HG03095 (cell line): ENCODE data around the gene U2AF2.
A peak's percentile ranks its signal among the peaks of the same experiment; 100 is the strongest.

Experiments
- ATAC-seq: cut with Tn5 transposase; IDR thresholded peaks from one replicate; pipeline ENCODE4 v1.9.1; 2021; ENCODE audit warnings: moderate library complexity; ENCODE audit not compliant: unreplicated experiment

U2AF2 gene

DNA sequence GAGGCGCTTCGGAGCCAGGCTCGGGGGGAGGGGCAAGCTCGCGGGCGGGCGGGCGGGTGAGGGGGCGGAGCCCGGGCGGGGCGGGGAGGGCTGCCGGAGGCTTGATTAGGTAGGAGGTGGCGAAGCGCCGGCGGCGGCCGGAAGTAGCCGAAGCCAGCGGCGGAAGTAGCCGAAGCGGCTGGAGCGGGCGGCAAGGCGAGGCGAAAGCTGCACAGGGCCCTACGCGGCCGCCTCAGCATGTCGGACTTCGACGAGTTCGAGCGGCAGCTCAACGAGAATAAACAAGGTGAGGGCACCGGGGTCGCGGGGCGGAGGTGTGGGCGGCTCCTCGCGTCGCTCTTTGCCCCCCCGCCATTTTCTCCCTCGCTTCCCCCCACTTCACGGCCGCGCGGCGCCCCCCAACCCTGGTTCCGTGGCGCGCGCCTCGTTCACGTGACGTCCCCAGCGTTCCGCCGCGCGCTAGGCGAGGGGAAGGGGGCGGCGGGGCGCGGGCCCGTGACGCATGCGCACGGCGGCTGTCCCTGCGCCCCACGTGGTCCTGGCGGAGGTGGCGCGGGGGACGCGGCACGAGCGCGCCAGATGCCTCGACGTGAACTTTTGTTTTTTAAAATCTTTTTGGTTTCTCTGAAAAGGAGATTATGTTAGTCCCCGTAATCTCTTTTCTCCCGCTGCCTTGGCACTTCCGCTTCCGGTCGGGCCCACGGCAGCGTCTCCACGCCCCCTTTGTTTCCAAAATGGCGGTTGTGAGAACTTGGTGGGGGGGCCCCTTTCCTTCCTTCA lies at the start of gene U2AF2:
Gene U2AF2, plus strand, starts transcription at position 168 of the 780 bp plus-strand sequence. Its CDS starts 70 bp downstream, at position 238.
- ATAC-seq: peak; percentile 28

DNA sequence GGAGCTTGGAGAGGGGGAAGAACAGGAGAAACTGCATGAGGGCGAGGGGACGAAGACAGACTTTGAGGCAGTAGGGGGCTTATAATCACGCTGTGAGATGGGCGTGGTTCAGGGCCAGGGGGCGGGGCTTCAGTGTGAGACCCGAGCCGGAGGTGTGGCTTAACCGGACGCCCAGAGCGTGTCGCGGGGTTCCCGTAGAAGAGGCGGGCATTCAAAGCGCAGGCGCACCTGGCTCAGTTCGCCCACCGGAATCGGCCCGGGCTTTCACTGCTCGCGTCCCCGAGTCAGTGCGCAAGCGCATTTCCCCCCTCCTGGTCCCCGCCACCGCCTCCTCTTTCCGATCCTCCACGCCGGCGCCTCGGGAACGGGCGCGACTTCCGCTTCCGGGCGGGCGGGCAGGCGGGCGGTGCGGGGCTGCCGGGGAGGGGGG lies 49.6 kb upstream of the U2AF2 start:
- ATAC-seq: peak; percentile 45

DNA sequence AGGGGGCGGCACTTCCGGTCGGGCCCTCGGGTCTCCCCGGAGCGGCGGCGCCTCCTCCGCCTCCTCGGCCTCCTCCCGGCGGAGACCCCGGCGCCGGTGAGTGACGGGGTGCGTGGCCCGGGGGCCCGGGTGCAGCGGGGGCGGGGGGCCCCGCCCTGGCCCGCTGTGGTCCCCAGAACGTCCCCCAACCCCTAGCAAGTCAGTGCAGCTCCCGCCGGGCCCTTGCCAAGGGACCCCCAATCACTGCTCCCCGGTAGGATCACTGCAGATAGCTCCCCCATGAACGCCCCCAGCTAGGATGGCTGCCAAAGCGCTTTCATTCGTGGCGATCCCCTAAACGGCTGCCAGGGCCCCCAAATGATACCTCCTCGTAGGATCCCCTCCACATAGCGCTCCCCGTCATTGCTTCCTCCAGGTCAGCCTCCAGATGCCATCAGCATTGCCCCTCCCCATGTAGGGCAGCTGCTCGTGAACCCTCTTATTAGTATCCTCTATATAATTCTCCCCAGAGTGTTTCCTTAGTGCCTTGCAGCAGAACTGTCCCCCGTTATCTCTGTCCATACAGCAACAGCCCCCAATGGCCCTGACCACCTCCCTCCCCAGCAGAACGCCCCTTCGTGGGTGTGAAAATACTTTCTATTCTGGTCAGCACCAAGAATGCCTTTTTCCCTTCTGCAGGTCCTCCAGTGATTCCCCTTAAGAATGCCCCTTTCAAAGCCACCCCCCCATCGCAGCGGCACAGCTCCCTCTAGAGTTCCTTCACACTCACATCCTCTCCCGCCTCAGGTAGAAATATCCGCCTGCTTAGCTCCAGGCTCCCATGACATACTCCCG lies 49.0 kb upstream of the U2AF2 start, which contains the start of gene ZNF865:
Gene ZNF865, plus strand, starts transcription at position 11 of the 834 bp plus-strand sequence. CDS start 7,972 bp downstream, outside the sequence.
- peak; percentile 32 for ATAC-seq

DNA sequence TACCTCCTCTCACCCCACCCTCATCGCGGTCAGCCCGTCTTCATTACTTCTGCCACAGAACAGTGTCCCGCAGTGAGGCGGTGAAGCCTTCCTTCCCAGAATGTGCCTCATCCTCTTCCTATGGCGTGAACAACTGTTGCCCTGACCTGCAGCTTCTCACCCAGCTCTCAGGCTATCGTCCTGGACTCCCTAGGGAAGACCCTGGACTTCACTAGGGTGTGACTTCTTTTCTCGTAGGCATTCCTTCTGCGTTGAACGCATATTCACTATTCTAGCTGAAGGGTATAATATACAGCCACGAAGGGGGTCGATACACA lies 48.4 kb upstream of the U2AF2 start:
- ATAC-seq: no peak

DNA sequence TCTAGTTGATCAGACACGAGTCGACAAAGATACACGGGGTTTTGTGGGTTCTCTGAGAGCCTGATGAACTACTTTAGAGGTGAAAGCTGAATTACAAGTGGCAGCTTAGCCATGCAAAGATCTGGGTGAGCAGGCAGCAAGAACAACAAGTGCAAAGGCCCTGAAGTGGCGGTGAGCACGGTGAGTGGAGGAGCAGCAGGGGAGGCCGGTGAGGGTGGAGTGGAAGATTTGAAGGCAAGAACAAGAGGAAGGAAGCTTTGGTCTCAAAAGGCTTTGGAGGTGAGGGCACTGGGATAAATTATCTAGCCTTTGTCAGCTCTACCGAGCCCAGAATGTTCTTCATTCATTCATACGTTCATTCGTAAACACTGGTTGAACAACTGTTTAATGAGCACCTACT lies 48.0 kb upstream of the U2AF2 start:
- ATAC-seq: no peak

DNA sequence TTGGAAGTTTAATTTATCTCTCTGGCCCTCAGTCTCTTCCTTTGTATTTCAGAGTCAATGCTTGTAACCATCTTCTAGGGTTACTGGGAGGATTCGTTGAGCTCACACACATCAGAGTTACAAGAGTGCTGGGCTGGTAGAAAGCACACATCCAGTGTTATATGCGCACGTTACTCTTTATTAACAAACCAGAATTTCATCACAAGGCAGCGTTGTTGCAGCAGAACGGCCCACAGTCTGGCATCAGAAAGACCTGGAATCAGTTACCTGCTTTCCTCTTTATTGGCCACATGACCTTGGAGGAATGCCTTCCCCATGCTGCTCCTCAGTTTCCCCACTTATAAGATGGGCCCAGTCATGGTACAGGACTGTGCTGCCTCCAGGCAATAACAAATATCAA lies 45.5 kb upstream of the U2AF2 start:
- no peak for ATAC-seq

DNA sequence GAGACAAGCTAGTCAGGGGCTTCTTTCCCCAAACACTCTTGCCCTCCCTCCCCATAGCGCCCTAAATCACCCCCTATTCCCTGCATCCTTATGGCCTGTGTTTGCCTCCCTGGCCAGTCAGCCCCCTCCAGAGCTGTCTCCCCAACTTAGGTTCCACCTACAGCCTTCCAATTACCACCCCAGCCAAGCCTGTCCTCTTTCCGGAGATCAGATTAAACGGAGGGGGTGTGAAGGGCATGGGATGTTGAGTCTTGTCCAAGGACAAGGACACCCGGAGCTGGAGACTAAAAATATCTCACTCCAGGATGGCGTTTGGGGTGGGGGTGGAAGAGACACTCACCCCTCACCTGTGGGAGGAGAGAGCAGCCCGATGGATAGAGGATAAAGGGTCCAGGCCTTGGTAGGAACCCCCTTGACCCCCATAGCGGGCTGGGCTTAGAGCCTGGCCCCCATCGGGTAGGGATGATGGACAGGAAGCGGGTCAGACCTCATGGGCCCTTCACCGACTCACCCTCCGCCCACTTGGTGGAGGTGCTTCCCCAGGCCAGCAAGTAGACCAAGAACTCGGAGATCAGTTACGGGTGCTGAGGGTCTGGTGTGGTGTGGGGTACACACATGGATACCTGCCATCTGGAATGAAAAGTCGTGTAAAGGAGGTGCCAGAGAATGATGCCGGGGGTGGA lies 43.4 kb upstream of the U2AF2 start:
- no peak for ATAC-seq

DNA sequence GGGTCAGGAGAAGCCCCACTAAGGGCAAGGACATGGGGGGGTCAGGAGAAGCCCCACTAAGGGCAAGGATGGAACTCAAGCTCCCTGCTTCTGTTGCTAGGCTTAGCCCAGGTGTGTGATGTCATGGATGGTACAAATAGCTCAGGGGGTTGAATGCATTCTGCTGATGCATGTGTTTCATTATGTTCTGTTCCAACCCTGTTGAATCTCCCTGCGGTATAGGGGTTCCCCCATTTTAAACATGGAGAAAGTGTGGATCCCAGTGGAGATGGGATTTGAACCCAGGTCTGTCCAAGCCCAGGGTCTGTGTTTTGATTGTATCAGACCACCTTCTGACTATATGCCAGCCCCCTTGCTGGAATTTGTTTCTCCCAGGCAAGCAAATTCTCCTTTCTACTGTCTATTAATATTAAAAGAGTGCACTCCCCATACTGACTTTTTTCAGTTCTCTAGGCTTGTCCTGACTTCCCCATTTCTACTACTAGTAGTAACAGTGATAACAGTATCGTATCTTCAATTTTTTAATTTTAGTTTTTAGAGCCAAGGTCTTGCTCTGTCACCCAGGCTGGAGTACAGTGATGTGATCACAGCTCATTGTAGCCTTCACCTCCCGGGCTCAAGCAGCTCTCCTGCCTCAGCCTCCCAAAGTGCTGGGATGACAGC lies 42.7 kb upstream of the U2AF2 start:
- ATAC-seq: no peak

DNA sequence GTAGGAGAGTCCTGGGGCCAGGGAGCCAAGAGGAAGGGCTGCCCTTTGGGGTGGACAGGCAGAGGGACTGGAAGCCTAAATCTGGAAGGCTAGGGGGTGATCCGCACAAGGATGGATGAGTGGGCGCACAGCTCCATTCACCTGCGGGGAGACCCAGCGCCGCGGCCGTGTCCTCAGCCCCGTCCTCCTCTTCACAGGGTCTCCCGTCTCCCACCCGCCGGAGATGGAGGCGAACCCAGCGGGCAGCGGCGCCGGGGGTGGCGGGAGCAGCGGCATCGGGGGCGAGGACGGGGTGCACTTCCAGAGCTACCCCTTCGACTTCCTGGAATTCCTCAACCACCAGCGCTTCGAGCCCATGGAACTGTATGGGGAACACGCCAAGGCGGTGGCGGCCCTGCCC lies 41.4 kb upstream of the U2AF2 start:
- no peak for ATAC-seq

DNA sequence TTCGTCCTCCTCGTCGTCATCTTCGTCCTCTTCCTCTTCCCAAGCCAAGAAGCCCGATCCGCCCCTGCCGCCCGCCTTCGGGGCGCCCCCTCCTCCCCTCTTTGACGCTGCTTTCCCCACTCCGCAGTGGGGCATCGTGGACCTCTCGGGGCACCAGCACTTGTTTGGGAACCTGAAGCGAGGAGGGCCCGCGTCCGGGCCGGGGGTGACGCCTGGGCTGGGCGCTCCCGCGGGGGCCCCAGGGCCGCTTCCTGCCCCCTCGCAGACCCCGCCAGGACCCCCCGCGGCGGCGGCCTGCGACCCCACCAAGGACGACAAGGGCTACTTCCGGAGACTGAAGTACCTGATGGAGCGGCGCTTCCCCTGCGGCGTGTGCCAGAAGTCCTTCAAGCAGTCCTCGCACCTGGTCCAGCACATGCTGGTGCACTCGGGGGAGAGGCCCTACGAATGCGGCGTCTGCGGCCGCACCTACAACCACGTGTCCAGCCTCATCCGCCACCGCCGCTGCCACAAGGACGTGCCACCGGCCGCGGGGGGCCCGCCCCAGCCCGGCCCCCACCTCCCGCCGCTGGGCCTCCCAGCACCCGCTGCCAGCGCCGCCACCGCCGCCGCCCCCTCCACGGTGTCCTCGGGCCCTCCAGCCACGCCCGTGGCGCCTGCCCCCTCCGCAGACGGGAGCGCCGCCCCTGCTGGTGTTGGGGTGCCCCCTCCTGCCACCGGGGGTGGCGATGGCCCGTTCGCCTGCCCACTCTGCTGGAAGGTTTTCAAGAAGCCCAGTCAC lies 40.7 kb upstream of the U2AF2 start:
- ATAC-seq: no peak

DNA sequence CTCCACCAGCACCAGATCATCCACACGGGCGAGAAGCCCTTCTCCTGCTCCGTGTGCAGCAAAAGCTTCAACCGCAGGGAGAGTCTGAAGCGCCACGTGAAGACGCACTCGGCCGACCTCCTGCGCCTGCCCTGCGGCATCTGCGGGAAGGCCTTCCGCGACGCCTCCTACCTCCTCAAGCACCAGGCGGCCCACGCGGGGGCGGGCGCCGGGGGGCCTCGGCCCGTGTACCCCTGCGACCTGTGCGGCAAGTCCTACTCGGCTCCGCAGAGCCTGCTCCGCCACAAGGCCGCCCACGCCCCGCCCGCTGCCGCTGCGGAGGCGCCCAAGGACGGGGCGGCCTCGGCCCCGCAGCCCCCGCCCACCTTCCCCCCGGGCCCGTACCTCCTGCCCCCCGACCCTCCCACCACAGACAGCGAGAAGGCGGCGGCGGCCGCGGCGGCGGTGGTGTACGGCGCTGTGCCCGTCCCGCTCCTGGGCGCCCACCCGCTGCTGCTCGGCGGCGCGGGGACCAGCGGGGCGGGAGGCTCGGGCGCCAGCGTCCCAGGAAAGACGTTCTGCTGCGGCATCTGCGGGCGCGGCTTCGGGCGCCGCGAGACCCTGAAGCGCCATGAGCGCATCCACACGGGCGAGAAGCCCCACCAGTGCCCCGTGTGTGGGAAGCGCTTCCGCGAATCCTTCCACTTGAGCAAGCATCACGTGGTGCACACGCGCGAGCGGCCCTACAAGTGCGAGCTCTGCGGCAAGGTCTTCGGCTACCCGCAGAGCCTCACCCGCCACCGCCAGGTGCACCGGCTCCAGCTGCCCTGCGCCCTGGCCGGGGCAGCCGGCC lies 39.9 kb upstream of the U2AF2 start:
- no peak for ATAC-seq

DNA sequence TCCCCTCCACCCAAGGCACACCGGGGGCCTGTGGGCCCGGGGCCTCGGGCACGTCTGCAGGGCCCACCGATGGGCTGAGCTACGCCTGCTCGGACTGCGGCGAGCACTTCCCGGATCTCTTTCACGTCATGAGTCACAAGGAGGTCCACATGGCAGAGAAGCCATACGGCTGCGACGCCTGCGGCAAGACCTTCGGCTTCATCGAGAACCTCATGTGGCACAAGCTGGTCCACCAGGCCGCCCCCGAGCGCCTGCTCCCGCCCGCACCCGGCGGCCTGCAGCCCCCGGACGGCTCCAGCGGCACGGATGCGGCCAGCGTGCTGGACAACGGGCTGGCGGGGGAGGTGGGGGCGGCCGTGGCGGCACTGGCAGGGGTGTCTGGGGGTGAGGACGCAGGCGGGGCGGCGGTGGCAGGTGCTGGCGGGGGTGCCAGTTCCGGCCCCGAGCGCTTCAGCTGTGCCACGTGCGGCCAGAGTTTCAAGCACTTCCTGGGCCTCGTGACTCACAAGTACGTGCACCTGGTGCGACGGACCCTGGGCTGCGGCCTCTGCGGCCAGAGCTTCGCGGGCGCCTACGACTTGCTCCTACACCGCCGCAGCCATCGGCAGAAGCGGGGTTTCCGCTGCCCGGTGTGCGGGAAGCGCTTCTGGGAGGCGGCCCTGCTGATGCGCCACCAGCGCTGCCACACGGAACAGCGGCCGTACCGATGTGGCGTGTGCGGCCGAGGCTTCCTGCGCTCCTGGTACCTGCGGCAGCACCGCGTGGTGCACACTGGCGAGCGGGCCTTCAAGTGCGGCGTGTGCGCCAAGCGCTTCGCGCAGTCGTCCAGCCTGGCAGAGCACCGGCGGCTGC lies 39.1 kb upstream of the U2AF2 start:
- ATAC-seq: no peak

DNA sequence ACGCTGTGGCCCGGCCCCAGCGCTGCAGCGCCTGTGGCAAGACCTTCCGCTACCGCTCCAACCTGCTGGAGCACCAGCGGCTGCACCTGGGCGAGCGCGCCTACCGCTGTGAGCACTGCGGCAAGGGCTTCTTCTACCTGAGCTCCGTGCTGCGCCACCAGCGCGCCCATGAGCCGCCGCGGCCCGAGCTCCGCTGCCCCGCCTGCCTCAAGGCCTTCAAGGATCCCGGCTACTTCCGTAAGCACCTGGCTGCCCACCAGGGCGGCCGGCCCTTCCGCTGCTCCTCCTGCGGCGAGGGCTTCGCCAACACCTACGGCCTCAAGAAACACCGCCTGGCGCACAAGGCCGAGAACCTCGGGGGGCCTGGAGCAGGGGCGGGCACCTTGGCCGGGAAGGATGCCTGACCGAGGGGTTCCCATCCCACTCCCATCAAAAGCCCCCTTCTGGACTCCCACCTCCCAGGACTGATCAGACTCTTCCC lies 38.4 kb upstream of the U2AF2 start:
- ATAC-seq: no peak

DNA sequence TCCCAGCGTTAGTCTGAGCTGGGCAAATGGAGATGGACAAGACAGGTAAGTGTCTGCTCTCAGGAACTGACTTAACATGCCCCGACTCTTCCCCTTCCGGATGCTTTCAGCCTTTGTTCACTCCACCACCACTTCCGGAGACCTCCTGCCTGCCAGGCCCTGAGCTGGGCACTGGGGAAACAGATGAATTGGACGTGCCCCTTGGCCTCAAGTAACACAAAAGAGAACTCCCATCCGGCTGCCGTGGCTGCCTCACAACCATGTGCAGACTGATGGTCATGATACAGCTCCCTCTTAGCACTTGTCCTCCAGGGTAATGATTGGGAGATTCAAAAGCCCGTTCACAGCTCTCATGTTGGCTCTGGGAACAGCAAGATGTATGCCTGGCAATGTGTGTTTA lies 37.4 kb upstream of the U2AF2 start:
- ATAC-seq: no peak

DNA sequence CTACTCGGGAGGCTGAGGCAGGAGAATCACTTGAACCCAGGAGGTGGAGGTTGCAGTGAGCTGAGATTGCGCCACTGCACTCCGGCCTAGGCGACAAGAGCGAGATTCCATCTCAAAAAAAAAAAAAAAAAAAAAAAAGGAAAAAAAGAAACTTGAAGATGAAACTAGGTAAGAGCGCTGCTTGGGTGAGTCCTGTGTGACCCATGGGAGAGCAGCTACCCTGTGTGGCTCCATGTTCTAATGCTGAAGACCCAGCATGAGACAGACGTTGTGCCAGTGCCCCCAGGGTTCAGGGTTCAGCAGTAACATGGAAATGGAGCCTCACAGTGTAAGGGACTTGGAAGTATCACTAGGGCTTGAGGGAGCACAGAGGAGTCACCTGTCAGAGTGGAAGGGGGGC lies 36.4 kb upstream of the U2AF2 start:
- ATAC-seq: no peak

DNA sequence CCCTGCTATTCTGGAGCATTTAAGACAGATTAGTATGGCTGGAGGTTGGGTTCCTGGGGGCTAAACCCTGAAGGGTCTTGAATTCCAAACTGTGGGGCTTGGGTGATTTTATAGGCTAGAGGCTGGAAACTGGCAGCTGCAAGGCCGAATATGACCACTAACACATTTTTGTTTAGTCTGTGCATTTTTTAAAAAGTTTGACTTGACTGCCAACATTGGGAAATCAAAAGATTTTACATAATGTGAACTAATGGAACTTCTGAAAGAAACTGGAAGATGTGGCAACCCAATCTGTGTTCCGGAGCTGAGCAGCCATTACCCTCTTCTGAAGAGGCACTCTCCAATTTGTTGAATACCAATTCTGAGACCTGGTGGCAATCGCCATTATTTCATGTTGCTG lies 35.5 kb upstream of the U2AF2 start:
- ATAC-seq: no peak

DNA sequence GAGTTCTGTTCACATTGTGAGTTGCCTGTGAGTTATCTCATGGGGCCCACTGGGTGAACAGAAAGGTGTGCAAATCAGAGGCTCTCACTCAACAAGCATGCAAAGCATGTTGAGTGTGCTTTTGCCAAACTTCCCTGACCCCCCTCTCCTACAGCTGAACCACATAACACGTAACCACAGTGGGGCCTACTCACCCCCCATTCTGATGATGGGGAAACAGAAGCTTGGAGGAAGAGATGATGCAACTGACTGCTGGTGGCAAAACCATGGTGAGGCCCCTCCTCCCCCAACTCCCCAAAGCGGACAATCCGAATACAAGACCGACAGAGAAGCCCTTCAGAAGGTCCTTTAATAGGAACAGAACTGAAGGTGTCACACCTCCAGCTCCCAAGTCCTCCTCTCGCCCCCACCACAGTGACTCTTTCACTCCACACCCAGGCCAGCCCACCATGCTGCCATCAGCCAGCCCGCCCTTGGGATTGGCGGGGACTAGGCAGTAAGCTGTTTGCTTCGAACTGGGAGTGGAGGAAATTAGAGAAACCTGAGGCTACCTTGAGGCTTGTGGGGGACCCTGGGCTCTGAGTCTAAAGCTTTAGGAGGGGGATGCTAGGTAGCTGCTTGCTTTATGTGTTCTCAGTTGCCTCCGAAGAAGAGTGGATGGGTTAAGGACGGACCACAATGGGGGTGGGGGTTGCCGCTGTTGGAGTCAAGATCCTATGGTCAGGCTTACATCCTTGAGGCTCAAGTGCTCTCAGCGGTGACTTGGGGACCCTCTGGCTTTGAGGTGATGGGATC lies 34.2 kb upstream of the U2AF2 start:
- ATAC-seq: no peak
